ENCODE results near the gene EYA2.

- TF ChIP-seq CTCF (IDR thresholded peaks at IDR 0.05) (no peak), POLR2A (IDR thresholded peaks at IDR 0.05) (no peak)
Measured at GRCh38 chr20:46990596-46991104, 96.0 kb downstream of the EYA2 start.
